Activated CD8-positive, alpha-beta memory T cell treated with anti-CD3 and anti-CD28 coated beads, Interleukin-2, amount 50 U/mL, for 48 hours (primary cell): ENCODE measurements around the gene INTS11.
"Not testable (repeated sequence)": the region's sequence is repeated elsewhere in the genome, so short reads cannot be mapped to it uniquely, and the experiment has no call there.

Experiments used
- DNase-seq: peaks from one replicate; pipeline ENCODE4 v3.0.0-alpha.2; 2020

The INTS11 gene

GRCh38 chr1:1329304-1330210 is 5.1 kb upstream of the INTS11 start:
- no peak for DNase-seq

GRCh38 chr1:1328254-1328653 is 3.8 kb upstream of the INTS11 start:
- DNase-seq: no peak

DNA sequence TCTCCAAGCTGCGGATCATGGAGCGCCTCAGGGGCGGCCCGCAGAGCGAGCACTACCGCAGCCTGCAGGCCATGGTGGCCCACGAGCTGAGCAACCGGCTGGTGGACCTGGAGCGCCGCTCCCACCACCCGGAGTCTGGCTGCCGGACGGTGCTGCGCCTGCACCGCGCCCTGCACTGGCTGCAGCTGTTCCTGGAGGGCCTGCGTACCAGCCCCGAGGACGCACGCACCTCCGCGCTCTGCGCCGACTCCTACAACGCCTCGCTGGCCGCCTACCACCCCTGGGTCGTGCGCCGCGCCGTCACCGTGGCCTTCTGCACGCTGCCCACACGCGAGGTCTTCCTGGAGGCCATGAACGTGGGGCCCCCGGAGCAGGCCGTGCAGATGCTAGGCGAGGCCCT is 2.8 kb upstream of the INTS11 start:
- no peak for DNase-seq

GRCh38 chr1:1326075-1326605 is 1.7 kb upstream of the INTS11 start:
- DNase-seq: no peak

GRCh38 chr1:1325288-1326074 is 1.0 kb upstream of the INTS11 start:
- DNase-seq: no peak

GRCh38 chr1:1324084-1324523 is 356 bp downstream of the INTS11 start:
- DNase-seq: no peak

DNA sequence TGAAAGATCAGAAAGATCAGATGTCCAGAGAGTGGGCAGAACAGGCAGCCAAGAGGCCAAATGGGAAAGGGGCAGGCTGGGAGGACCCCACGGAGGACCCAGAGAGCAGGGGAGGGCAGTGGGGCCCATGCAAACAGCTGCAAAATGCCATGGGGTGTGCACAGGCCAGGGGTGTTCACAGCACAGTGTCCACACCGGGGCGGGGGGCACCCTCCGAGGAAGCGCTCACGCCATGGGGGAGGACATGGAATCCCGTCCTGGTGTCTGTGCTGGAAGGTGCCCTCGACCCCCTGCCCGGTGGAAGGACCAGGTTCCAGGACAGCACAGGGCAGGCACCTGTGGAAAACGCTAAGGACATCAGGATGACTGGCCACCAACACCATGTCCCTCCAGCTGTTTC is 1.5 kb downstream of the INTS11 start:
- DNase-seq: no peak

- no peak for DNase-seq
Measured at GRCh38 chr1:1322418-1322817, 2.0 kb downstream of the INTS11 start.

DNA sequence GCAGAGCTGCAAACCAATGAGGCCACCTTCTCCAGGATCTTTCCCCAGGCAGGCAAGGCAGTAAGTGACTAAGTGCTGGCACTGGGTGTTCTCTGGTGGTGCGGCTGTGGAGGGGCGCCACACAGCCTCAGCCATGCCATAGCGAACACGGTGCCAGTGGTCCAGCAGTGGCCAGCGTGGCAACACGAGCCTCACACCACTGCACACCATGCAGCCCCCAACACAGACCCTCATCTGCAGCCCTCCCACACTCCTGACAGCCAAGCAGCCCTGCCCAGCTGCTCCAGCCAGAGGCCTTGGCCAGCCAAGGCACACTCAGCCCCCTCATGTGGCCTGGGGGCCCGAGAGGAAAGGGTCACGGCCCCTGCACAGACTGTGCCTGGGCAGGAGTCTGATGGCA is 3.0 kb downstream of the INTS11 start:
- no peak for DNase-seq

DNA sequence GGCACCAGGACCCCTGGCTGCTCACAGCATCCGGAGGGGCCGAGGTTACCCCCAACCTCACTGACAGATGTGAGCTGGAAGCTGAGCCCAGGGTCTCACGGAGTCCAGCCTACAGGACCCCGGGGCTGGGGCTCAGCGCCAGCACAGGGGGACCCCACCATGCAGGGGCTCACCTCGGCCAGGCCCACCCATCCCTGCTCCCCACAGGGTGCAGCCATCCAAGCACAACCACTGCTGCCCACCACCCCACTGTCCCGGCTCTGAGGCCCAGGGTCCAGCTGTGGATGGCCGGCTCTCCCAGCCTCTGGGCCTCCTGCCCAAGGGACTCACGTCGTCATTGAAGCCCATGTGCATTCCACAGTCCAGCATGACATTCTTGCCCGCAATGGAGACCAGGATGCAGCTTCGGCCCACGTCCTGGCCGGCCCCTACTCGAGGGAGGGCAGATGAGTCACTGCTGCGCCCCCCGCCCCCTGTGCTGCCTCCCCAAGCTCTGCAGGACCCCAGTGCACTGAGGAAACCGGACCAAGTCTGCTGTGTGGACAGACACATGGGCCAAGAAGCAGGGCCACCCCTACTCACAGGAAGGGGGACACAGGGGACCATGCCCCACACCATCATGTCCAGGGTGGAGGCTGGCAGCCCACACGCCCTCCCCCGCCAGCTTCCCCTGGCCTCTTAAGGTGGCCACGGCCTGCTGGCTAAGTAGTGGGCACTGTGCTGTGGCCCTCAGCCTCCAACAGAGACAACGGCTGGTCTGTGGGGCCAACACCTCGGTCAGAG is 3.6 kb downstream of the INTS11 start:
- DNase-seq: no peak

- DNase-seq: no peak
Measured at GRCh38 chr1:1319646-1319941, 4.9 kb downstream of the INTS11 start.

DNA sequence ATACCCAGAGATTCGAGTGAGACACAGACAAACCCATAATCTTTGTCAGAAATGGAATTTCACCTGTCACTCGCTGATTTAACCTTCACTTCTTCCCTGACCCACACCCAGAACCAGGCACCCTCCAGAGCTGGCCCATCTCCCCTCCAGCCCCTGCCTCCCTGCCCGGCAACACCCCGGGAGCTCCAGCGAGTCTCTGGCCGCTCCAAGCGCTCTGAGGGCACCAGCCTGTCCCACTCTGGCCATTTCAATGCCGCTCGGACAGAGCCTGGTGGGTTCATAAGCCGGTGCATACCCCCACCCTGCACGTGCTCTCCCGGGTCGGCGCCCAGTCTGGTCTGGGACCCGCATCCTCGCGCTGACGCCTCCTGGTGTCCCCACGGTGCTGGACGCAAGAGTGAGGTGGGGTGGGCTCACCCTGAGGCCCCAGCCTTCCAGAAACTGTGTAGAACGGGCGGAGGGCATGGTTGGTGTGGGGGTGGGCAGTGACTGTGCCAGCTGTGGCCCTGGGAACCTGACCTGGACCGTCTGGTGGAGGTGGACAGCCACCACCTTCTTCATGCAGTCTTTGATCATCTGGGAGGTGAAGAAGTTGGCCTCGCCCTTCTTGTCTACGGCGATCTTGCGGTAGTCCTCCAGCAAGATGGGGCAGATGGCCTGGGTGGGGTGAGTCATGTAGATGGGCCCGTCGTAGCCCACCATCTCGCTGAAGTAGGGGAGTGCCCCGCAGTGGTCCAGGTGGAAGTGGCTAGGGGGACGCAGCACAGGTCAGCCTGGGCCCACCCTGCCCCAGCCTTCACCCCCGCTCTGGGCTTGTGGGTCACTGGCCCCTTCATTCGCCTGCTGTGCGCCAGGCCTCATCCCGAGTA is 5.4 kb downstream of the INTS11 start:
- no peak for DNase-seq

DNA sequence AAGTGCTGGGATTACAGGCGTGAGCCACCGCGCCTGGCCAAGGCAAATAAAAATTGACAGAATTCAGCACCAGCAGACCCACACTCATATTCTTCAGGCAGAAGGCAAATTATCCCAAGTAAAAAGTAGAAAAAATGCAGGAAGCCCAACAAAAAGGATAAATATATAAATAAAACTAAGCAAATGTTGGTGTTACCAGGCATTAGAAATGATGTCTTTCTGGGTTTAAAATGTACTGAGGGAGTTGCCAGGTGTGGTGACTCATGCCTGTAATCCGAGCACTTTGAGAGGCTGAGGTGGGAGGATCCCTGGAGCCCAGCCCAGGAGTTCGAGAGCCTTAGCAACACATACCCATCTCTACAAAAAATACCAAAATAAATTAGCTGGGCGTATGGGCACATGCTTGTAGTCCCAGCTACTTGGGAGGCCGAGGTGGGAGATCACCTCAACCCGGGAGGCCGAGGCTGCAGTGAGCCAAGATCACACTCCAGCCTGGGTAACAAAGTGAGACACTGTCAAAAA is 6.3 kb downstream of the INTS11 start:
- no peak for DNase-seq

DNA sequence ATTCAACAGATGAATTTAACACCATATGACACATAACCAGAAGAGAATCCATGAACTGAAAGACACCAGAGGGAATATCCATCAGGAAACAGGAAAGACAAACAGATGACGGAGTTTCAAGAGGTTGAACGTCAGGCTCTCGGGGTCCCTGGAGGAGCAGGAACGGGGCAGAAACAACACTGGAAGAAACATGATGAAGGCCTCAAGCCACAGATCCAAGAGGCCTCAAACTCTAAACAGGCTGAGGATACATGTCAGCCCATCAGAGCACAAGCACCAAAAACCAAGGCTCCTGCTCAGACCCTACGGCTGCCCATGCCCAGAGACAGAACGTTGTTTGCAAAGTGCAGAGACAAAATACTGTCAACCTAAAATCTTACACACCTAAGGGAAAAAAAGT is 7.0 kb downstream of the INTS11 start:
- no peak for DNase-seq

DNA sequence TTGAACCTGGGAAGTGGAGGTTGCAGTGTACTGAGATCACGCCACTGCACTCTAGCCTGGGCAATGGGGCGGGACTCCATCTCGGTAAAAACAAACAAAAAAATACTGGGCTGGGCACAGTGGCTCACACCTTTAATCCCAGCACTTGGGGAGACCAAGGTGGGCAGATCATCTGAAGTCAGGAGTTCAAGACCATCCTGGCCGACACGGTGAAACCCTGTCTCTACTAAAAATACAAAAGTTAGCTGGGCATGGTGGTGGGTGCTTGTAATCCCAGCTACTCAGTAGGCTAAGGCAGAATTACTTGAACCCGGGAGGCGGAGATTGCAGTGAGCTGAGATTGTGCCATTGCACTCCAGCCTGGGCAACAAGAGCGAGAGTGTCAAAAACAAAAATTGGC is 8.3 kb downstream of the INTS11 start:
- DNase-seq: not testable (repeated sequence)

- no peak for DNase-seq
Measured at GRCh38 chr1:1315435-1315954, 9.0 kb downstream of the INTS11 start.

DNA sequence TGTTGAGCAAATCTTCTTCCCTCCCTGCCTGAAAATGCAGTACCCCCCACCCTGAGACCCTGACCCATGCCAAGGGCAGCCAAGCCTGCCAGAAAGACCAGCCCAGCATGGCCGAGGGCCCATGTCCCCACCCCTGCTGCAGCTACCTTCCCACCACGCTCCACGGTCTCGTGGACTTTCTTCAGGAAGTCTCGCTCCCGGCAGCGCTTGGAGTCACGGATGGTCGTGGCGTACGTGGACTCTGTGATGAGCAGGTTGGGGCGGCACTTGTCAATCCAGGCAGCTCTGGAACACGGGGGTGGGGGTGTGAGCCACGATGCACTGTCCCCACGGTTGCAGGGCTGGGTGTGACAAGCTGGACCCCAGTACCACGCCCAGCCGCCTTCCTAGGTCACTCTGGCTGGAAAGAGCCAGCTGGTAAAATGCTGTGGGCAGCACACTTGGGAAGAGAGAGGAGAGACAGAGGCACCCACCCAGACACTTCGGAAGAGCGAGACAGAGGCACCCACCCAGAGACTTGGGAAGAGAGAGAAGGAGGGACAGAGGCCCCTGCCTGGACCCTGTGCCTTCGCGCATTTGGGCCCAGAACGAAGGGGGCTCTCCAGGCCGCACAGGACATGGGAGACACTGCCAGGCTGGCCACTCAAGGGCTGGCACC is 9.7 kb downstream of the INTS11 start:
- no peak for DNase-seq

GRCh38 chr1:1314237-1314586 is 10.2 kb downstream of the INTS11 start:
- no peak for DNase-seq

- DNase-seq: no peak
Measured at GRCh38 chr1:1313500-1314236, 10.8 kb downstream of the INTS11 start.
